SK-N-SH (cell line): ENCODE results near the gene ZNF446. TPM values are rescaled to one million over a fixed set of nuclear protein-coding genes. Genes with fewer than 3 reads are reported as not detected.

Experiments
- CTCF ChIA-PET: fragments of 300-600, 350-600 bp; formaldehyde crosslinking; extraction: SDS; loops from one replicate; lab custom pipeline; 2021; lab: Yijun Ruan, JAX
- POLR2A ChIA-PET: fragments of 350-600 bp; sonication (Branson Sonifier 250); formaldehyde crosslinking; extraction: SDS; loops from one replicate; lab custom pipeline; 2020; ENCODE audit warnings: antibody characterized with exemption, inconsistent platforms; lab: Yijun Ruan, JAX
- DNase-seq: peaks from one replicate; pipeline ENCODE4 v3.0.0; 2012
- H2AFZ ChIP-seq: fragments of 200-600 bp; sonication (generic); 2 replicates; pipeline ENCODE4 v1.8.1; 2016; ENCODE audit warnings: antibody characterized with exemption, mild to moderate bottlenecking, low read depth
- H3F3A ChIP-seq: fragments of 200-600 bp; sonication (generic); replicated peaks from 2 replicates; pipeline ENCODE3; 2016; ENCODE audit warnings: antibody characterized with exemption, mild to moderate bottlenecking; ENCODE audit not compliant: insufficient read depth
- H3K27ac ChIP-seq, 2 experiments: fragments of 200-500 bp in 1 of 2; fragments of 200-600 bp in 1 of 2; sonication (Bioruptor generic) in 1 of 2; sonication (generic), shearing (Covaris generic) in 1 of 2; 2 replicates each; pipeline versions ENCODE4 v1.5.1 to v1.6.1; 2014 to 2016; ENCODE audit warnings: low read depth in 2 of 2, inconsistent platforms in 1 of 2, low read length in 1 of 2, mild to moderate bottlenecking in 1 of 2, mixed read lengths in 1 of 2
- H3K27me3 ChIP-seq: fragments of 200-600 bp; sonication (generic), shearing (Covaris generic); 2 replicates; pipeline ENCODE4 v1.6.1; 2016; ENCODE audit warnings: mixed run types; ENCODE audit not compliant: insufficient read depth
- H3K36me3 ChIP-seq, 2 experiments: fragments of 200-500 bp in 1 of 2; fragments of 200-600 bp in 1 of 2; sonication (Bioruptor generic) in 1 of 2; sonication (generic) in 1 of 2; replicated peaks in 1 of 2; 2 replicates each; pipeline versions ENCODE3 to v1.5.1; 2014 to 2016; ENCODE audit warnings: low read length in 1 of 2, mild to moderate bottlenecking in 1 of 2; ENCODE audit not compliant: insufficient read depth in 2 of 2, control insufficient read depth in 1 of 2
- H3K4me1 ChIP-seq, 2 experiments: fragments of 200-500 bp in 1 of 2; fragments of 200-600 bp in 1 of 2; sonication (Bioruptor generic) in 1 of 2; sonication (generic), shearing (Covaris generic) in 1 of 2; 2 replicates each; pipeline versions ENCODE4 v1.5.1 to v1.6.1; 2014 to 2016; ENCODE audit warnings: low read depth in 1 of 2, low read length in 1 of 2, mixed run types in 1 of 2; ENCODE audit not compliant: insufficient read depth in 2 of 2, control insufficient read depth in 1 of 2
- H3K4me2 ChIP-seq: fragments of 200-600 bp; sonication (generic), shearing (Covaris generic); 2 replicates; pipeline ENCODE4 v1.6.1; 2017; ENCODE audit warnings: mixed run types
- H3K4me3 ChIP-seq, 2 experiments: fragments of 200-500 bp in 1 of 2; fragments of 200-600 bp in 1 of 2; sonication (Bioruptor generic) in 1 of 2; sonication (generic), shearing (Covaris generic) in 1 of 2; 2 replicates each; pipeline versions ENCODE4 v1.5.1 to v1.8.1; 2014 to 2016; ENCODE audit warnings: low read depth in 2 of 2, inconsistent platforms in 1 of 2, low read length in 1 of 2, mild to moderate bottlenecking in 1 of 2, mixed read lengths in 1 of 2, moderate library complexity in 1 of 2
- H3K79me2 ChIP-seq: fragments of 200-600 bp; sonication (generic); 2 replicates; pipeline ENCODE4 v1.8.1; 2017; ENCODE audit warnings: mild to moderate bottlenecking; ENCODE audit not compliant: insufficient read depth
- H3K9ac ChIP-seq: fragments of 200-600 bp; sonication (generic); 2 replicates; pipeline ENCODE4 v1.6.1; 2017; ENCODE audit warnings: mixed run types
- H3K9me2 ChIP-seq: fragments of 200-600 bp; sonication (generic); 2 replicates; pipeline ENCODE4 v1.6.1; 2017; ENCODE audit warnings: mixed run types
- H3K9me3 ChIP-seq: fragments of 200-600 bp; sonication (generic); 2 replicates; pipeline ENCODE4 v1.6.1; 2017; ENCODE audit warnings: mixed run types, mild to moderate bottlenecking, moderate library complexity
- H4K20me1 ChIP-seq: fragments of 200-600 bp; sonication (generic); 2 replicates; pipeline ENCODE4 v1.6.1; 2017; ENCODE audit warnings: mild to moderate bottlenecking, mixed run types; ENCODE audit not compliant: insufficient read depth
- CHD2 ChIP-seq: fragments of 150-350 bp; IDR thresholded peaks from 2 replicates; pipeline ENCODE4 v1.6.1; 2018; ENCODE audit warnings: low read length; ENCODE audit not compliant: partially characterized antibody
- ELF1 ChIP-seq: IDR thresholded peaks from 2 replicates; pipeline ENCODE4 v1.4.0; 2012
- FOXJ3 ChIP-seq: sonication (generic); formaldehyde crosslinking; IDR thresholded peaks from 2 replicates; pipeline ENCODE4 v1.5.1; 2020; ENCODE audit warnings: mild to moderate bottlenecking, missing genetic modification reagents
- GABPA ChIP-seq: IDR thresholded peaks from 2 replicates; pipeline ENCODE4 v1.4.0; 2012; ENCODE audit warnings: low read depth, mild to moderate bottlenecking
- MXI1 ChIP-seq: IDR thresholded peaks from 2 replicates; pipeline ENCODE4 v1.6.1; 2012; ENCODE audit warnings: mild to moderate bottlenecking, low read depth, low read length, improper control_type of control experiment
- NFIC ChIP-seq: IDR thresholded peaks from 2 replicates; pipeline ENCODE4 v1.4.0; 2012; ENCODE audit warnings: borderline replicate concordance
- NRF1 ChIP-seq: IDR thresholded peaks from 2 replicates; pipeline ENCODE4 v1.6.1; 2012; ENCODE audit warnings: low read depth, mild to moderate bottlenecking, low read length
- PBX3 ChIP-seq: IDR thresholded peaks from 2 replicates; pipeline ENCODE4; 2012
- POLR2AphosphoS5 ChIP-seq: IDR thresholded peaks from 2 replicates; pipeline ENCODE4 v1.6.1; 2012; ENCODE audit warnings: low read depth, low read length
- RFX5 ChIP-seq: IDR thresholded peaks from 2 replicates; pipeline ENCODE4 v1.6.1; 2012; ENCODE audit warnings: mild to moderate bottlenecking, improper control_type of control experiment, low read length
- SIN3A ChIP-seq: IDR thresholded peaks from 2 replicates; pipeline ENCODE4 v1.6.1; 2012; ENCODE audit warnings: low read depth, mild to moderate bottlenecking, low read length, moderate library complexity, borderline replicate concordance
- TAF1 ChIP-seq: IDR thresholded peaks from 2 replicates; pipeline ENCODE4 v1.6.1; 2012; ENCODE audit warnings: low read depth, mild to moderate bottlenecking, low read length, moderate library complexity, borderline replicate concordance
- TEAD4 ChIP-seq: IDR thresholded peaks from 2 replicates; pipeline ENCODE4 v1.4.0; 2012; ENCODE audit warnings: mild to moderate bottlenecking, borderline replicate concordance; ENCODE audit not compliant: insufficient read depth
- YY1 ChIP-seq: IDR thresholded peaks from 2 replicates; pipeline ENCODE4 v1.4.0; 2012; ENCODE audit warnings: low read depth, mild to moderate bottlenecking
- WGBS: methylation state at CpG from one replicate; pipeline ENCODE4 v1.1.6; 2017; ENCODE audit warnings: low lambda C conversion rate; 5-methylcytosine and 5-hydroxymethylcytosine counted together
- polyA plus RNA-seq, 3 experiments: library from polyadenylated mRNA; depleted of rRNA; stranded (reverse); fragments of >200 nt; gene quantifications; 2 replicates each; pipeline ENCODE4 v1.2.3, GENCODE V29; 2012
- TF ChIP-seq, protein P1 (sequence below): IDR thresholded peaks from 2 replicates; pipeline ENCODE4 v1.4.0; 2012; ENCODE audit warnings: low read depth, borderline replicate concordance
- TF ChIP-seq, protein P2 (sequence below): fragments of 200-600 bp; sonication (generic); IDR thresholded peaks from 2 replicates; pipeline ENCODE4 v1.6.1; 2017; ENCODE audit warnings: antibody characterized with exemption, mild to moderate bottlenecking, moderate library complexity
- TF ChIP-seq, protein P3 (sequence below): IDR thresholded peaks from 2 replicates; pipeline ENCODE4 v1.4.0; 2012; ENCODE audit warnings: low read depth
- TF ChIP-seq, protein P4 (sequence below): IDR thresholded peaks from 2 replicates; pipeline ENCODE4 v1.6.1; 2012; ENCODE audit warnings: mild to moderate bottlenecking, low read depth, low read length, moderate library complexity

Gene ZNF446
- polyA plus RNA-seq, 1 of the 3 experiments (the other 2 are of a cell fraction): 6.9 TPM

GRCh38 chr19:58499021-58499927 lies 23.1 kb downstream of the ZNF446 start:
- POLR2A ChIA-PET: interaction anchor here (1.0 to 1.2 kb wide), 2 partner anchors 20 to 24 kb away, joined by 3 to 4 read pairs; partner anchors contain the start of gene ZNF446

More at GRCh38 chr19:58499021-58499927, 23.1 kb downstream of the ZNF446 start:
- CTCF ChIA-PET: interaction anchor here (3.5 to 3.6 kb wide), 2 partner anchors 15 to 20 kb away, joined by 23 to 27 read pairs; partner anchors contain the start of gene ZBTB45
- Histone ChIP-seq H3K4me3 (peak overlapping the region; percentile 58 to 77), H3K27ac (peak overlapping the region; percentile 70 to 74), H4K20me1 (no peaks in the 10 kb centered on the region), H3F3A (peaks cover 3% of the 10 kb centered on the region), H2AFZ (peak overlapping the region; percentile 94), H3K4me2 (peak overlapping the region; percentile 85), H3K9me2 (no peaks in the 10 kb centered on the region), H3K4me1 (peaks cover 0 to 24% of the 10 kb centered on the region in 2 experiments; a peak in 1 of 4 replicates), H3K27me3 (no peaks in the 10 kb centered on the region), H3K36me3 (no peaks in the 10 kb centered on the region), H3K9me3 (no peaks in the 10 kb centered on the region), H3K79me2 (no peaks in the 10 kb centered on the region; the same call in 1 of the 2 replicates), H3K9ac (peak overlapping the region; percentile 70)
- 2% methylated on average over 39 of the region's 60 CpGs for WGBS
- TF ChIP-seq TEAD4 (no peak), YY1 (peak; percentile 53; the same call in 1 of the 2 replicates), TAF1 (peak; percentile 78), ELF1 (peak; percentile 94), GABPA (peak; percentile 98), MXI1 (peak; percentile 70; the same call in 1 of the 2 replicates), FOXJ3 (peak; percentile 84), SIN3A (peak; percentile 79; the same call in 1 of the 2 replicates), POLR2AphosphoS5 (peak; percentile 79), NFIC (peak; percentile 72), PBX3 (no peak), CHD2 (peak; percentile 88), NRF1 (no peak), RFX5 (no peak)
- TF ChIP-seq, protein P1, sequence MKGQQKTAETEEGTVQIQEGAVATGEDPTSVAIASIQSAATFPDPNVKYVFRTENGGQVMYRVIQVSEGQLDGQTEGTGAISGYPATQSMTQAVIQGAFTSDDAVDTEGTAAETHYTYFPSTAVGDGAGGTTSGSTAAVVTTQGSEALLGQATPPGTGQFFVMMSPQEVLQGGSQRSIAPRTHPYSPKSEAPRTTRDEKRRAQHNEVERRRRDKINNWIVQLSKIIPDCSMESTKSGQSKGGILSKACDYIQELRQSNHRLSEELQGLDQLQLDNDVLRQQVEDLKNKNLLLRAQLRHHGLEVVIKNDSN: peak; percentile 21; the same call in 1 of the 2 replicates
- TF ChIP-seq, protein P2, sequence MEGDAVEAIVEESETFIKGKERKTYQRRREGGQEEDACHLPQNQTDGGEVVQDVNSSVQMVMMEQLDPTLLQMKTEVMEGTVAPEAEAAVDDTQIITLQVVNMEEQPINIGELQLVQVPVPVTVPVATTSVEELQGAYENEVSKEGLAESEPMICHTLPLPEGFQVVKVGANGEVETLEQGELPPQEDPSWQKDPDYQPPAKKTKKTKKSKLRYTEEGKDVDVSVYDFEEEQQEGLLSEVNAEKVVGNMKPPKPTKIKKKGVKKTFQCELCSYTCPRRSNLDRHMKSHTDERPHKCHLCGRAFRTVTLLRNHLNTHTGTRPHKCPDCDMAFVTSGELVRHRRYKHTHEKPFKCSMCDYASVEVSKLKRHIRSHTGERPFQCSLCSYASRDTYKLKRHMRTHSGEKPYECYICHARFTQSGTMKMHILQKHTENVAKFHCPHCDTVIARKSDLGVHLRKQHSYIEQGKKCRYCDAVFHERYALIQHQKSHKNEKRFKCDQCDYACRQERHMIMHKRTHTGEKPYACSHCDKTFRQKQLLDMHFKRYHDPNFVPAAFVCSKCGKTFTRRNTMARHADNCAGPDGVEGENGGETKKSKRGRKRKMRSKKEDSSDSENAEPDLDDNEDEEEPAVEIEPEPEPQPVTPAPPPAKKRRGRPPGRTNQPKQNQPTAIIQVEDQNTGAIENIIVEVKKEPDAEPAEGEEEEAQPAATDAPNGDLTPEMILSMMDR: peak; percentile 57
- TF ChIP-seq, protein P3, sequence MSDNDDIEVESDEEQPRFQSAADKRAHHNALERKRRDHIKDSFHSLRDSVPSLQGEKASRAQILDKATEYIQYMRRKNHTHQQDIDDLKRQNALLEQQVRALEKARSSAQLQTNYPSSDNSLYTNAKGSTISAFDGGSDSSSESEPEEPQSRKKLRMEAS: peak; percentile 92
- TF ChIP-seq, protein P4, sequence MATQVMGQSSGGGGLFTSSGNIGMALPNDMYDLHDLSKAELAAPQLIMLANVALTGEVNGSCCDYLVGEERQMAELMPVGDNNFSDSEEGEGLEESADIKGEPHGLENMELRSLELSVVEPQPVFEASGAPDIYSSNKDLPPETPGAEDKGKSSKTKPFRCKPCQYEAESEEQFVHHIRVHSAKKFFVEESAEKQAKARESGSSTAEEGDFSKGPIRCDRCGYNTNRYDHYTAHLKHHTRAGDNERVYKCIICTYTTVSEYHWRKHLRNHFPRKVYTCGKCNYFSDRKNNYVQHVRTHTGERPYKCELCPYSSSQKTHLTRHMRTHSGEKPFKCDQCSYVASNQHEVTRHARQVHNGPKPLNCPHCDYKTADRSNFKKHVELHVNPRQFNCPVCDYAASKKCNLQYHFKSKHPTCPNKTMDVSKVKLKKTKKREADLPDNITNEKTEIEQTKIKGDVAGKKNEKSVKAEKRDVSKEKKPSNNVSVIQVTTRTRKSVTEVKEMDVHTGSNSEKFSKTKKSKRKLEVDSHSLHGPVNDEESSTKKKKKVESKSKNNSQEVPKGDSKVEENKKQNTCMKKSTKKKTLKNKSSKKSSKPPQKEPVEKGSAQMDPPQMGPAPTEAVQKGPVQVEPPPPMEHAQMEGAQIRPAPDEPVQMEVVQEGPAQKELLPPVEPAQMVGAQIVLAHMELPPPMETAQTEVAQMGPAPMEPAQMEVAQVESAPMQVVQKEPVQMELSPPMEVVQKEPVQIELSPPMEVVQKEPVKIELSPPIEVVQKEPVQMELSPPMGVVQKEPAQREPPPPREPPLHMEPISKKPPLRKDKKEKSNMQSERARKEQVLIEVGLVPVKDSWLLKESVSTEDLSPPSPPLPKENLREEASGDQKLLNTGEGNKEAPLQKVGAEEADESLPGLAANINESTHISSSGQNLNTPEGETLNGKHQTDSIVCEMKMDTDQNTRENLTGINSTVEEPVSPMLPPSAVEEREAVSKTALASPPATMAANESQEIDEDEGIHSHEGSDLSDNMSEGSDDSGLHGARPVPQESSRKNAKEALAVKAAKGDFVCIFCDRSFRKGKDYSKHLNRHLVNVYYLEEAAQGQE: peak; percentile 67; the same call in 1 of the 2 replicates
- peak; percentile 99 for DNase-seq
